K562 (cell line): ENCODE measurements around the gene TOM1L2. TPM values are rescaled to one million over a fixed set of nuclear protein-coding genes. Genes with fewer than 3 reads are reported as not detected.

Source experiments
- CBX5 ChIP-seq: IDR thresholded peaks from 2 replicates; pipeline ENCODE4 v1.6.1; 2014; ENCODE audit warnings: low read depth, borderline replicate concordance
- CCAR2 ChIP-seq: fragments of 200-400 bp; formaldehyde crosslinking; IDR thresholded peaks from 2 replicates; pipeline ENCODE4 v1.6.1; 2017; ENCODE audit warnings: mild to moderate bottlenecking, low read depth, low read length
- CEBPB ChIP-seq: fragments of 450-650 bp; IDR thresholded peaks from 2 replicates; pipeline ENCODE4 v1.6.1; 2016; ENCODE audit warnings: missing genetic modification characterization, missing compliant biosample characterization
- DDX20 ChIP-seq: fragments of 450-650 bp; IDR thresholded peaks from 2 replicates; pipeline ENCODE4 v1.6.1; 2016; ENCODE audit warnings: missing genetic modification characterization, low read depth, mild to moderate bottlenecking, missing compliant biosample characterization, moderate library complexity
- GATAD2B ChIP-seq: fragments of 450-650 bp; IDR thresholded peaks from 2 replicates; pipeline ENCODE4 v1.6.1; 2017; ENCODE audit warnings: mild to moderate bottlenecking, borderline replicate concordance
- KDM5B ChIP-seq: fragments of 200-600 bp; sonication (generic); IDR thresholded peaks from 2 replicates; pipeline ENCODE4 v1.6.1; 2012; ENCODE audit warnings: low read depth, mild to moderate bottlenecking, moderate library complexity, low read length, control low read depth, inconsistent platforms; ENCODE audit not compliant: insufficient replicate concordance
- RAD21 ChIP-seq, 2 experiments: fragments of 250-450 bp in 1 of 2; fragments of 450-650 bp in 1 of 2; sonication (Bioruptor Pico) in 1 of 2; formaldehyde crosslinking in 1 of 2; IDR thresholded peaks in 1 of 2; conservative IDR thresholded peaks in 1 of 2; 2 replicates each; pipeline versions ENCODE4 v1.4.0 to v1.8.0; 2020 to 2022; ENCODE audit warnings: mild to moderate bottlenecking in 2 of 2, moderate library complexity in 1 of 2
- TARDBP ChIP-seq: fragments of 450-650 bp; IDR thresholded peaks from 2 replicates; pipeline ENCODE4 v1.6.1; 2016
- ZEB2 ChIP-seq: fragments of 450-650 bp; IDR thresholded peaks from 2 replicates; pipeline ENCODE4 v1.6.1; 2016
- polyA plus RNA-seq, 8 experiments: library from polyadenylated mRNA; depleted of rRNA in 4 of 8; stranded (reverse) in 5 of 8; unstranded in 3 of 8; fragments of >200 nt; fragmentation: Nextera tagmentation in 2 of 8; fragmentation: Illumina TruSeq in 1 of 8; extraction: Ambion mirVana in 2 of 8; extraction: Trizol in 1 of 8; gene quantifications; 2 replicates each; pipeline versions ENCODE4 v1.2.1 to v1.2.3, GENCODE V29; 2011 to 2014; ENCODE audit warnings: inconsistent platforms in 1 of 8, missing spikeins in 1 of 8
- total RNA-seq, 7 experiments: library from RNA; depleted of rRNA in 6 of 7; stranded (reverse); fragments of >200 nt in 6 of 7; fragmentation: Illumina TruSeq in 2 of 7; extraction: Trizol in 2 of 7; gene quantifications; 2 replicates each; pipeline versions ENCODE4 v1.2.1 to v1.2.3, GENCODE V29; 2011 to 2021; ENCODE audit warnings: low replicate concordance in 1 of 7
- TF ChIP-seq, protein P1 (sequence below): fragments of 250-450 bp; sonication (Bioruptor Pico); IDR thresholded peaks from 2 replicates; pipeline ENCODE4 v1.5.1; 2021; ENCODE audit warnings: mild to moderate bottlenecking
- TF ChIP-seq, protein P2 (sequence below): fragments of 450-650 bp; IDR thresholded peaks from 2 replicates; pipeline ENCODE4 v1.7.1; 2018; ENCODE audit warnings: mild to moderate bottlenecking, low read depth; ENCODE audit not compliant: partially characterized antibody
- TF ChIP-seq, protein P3 (sequence below): sonication (generic); formaldehyde crosslinking; IDR thresholded peaks from 2 replicates; pipeline ENCODE4 v1.8.1; 2023; ENCODE audit warnings: mild to moderate bottlenecking, missing genetic modification reagents
- TF ChIP-seq, protein P4 (sequence below): fragments of 250-450 bp; sonication (Bioruptor Pico); IDR thresholded peaks from 2 replicates; pipeline ENCODE4 v1.5.0; 2021

The TOM1L2 gene
- total and polyA plus RNA-seq, 9 of the 15 experiments (the other 6 are each of a cell fraction or from before 2014, with no cell fraction given): 0.07 to 6.0 (median 2.5) TPM

DNA sequence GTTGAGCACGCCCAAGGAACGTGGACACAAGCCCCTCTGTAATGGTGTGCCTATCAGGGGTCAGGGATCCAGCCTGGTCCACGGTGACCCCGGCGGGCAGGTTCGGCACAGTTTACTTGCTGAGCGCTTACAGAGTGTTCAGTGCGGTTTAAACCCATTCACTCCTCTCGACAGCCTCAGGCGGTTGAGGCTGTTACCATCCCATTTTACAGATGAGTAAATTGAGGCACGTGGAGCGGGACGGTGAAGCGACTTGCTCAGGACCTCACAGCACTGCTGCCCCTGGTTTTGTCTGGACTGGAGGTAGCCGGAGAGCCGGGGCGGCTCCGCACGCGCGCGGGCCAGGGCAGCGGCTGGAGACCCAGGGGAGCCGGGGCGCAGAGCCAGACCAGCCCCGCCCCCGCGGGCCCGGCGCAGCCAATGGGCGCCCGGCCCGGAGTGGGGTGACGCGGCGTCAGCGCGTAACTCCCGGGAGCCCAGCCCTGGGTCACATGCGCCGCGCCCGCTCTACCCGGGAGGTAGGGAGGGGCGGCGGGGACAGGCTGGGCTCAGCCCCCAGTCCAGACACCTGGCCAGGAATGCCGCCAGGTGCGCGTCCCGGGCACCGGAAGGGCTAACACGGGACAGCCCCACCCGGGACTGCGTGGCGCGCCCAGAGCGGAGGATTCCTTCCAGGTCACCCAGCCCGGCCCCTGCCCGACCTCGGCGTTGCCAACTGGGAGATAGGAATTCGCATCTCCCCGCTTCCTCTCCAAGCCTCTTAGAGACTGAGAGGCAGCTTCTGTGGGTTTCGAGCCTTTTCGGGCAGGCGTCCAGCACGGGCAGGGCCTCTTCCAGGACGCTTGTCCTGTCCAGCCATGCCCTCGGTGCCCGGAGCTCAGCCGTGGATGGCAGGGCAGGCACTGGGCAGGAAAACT is 132.2 kb downstream of the TOM1L2 start (continued):
- TF ChIP-seq, protein P1, sequence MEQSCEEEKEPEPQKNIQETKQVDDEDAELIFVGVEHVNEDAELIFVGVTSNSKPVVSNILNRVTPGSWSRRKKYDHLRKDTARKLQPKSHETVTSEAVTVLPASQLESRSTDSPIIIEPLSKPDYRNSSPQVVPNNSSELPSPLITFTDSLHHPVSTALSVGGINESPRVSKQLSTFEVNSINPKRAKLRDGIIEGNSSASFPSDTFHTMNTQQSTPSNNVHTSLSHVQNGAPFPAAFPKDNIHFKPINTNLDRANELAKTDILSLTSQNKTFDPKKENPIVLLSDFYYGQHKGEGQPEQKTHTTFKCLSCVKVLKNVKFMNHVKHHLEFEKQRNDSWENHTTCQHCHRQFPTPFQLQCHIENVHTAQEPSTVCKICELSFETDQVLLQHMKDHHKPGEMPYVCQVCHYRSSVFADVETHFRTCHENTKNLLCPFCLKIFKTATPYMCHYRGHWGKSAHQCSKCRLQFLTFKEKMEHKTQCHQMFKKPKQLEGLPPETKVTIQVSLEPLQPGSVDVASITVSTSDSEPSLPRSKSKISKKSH: no peak
- peak; percentile 76 for TF ChIP-seq KDM5B
- TF ChIP-seq, protein P2, sequence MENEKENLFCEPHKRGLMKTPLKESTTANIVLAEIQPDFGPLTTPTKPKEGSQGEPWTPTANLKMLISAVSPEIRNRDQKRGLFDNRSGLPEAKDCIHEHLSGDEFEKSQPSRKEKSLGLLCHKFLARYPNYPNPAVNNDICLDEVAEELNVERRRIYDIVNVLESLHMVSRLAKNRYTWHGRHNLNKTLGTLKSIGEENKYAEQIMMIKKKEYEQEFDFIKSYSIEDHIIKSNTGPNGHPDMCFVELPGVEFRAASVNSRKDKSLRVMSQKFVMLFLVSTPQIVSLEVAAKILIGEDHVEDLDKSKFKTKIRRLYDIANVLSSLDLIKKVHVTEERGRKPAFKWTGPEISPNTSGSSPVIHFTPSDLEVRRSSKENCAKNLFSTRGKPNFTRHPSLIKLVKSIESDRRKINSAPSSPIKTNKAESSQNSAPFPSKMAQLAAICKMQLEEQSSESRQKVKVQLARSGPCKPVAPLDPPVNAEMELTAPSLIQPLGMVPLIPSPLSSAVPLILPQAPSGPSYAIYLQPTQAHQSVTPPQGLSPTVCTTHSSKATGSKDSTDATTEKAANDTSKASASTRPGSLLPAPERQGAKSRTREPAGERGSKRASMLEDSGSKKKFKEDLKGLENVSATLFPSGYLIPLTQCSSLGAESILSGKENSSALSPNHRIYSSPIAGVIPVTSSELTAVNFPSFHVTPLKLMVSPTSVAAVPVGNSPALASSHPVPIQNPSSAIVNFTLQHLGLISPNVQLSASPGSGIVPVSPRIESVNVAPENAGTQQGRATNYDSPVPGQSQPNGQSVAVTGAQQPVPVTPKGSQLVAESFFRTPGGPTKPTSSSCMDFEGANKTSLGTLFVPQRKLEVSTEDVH: no peak
- TF ChIP-seq DDX20 (tag): no peak
- TF ChIP-seq, protein P3, sequence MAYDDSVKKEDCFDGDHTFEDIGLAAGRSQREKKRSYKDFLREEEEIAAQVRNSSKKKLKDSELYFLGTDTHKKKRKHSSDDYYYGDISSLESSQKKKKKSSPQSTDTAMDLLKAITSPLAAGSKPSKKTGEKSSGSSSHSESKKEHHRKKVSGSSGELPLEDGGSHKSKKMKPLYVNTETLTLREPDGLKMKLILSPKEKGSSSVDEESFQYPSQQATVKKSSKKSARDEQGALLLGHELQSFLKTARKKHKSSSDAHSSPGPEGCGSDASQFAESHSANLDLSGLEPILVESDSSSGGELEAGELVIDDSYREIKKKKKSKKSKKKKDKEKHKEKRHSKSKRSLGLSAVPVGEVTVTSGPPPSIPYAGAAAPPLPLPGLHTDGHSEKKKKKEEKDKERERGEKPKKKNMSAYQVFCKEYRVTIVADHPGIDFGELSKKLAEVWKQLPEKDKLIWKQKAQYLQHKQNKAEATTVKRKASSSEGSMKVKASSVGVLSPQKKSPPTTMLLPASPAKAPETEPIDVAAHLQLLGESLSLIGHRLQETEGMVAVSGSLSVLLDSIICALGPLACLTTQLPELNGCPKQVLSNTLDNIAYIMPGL (CRISPR knock-in tag): no peak
- TF ChIP-seq CCAR2: no peak
- TF ChIP-seq, protein P4, sequence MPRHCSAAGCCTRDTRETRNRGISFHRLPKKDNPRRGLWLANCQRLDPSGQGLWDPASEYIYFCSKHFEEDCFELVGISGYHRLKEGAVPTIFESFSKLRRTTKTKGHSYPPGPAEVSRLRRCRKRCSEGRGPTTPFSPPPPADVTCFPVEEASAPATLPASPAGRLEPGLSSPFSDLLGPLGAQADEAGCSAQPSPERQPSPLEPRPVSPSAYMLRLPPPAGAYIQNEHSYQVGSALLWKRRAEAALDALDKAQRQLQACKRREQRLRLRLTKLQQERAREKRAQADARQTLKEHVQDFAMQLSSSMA (CRISPR knock-in tag): no peak
- TF ChIP-seq CEBPB (tag): no peak
- peak in 1 of 2 experiments; percentile 2; a peak in 1 of 4 replicates for TF ChIP-seq RAD21 (CRISPR knock-in tag; conservative IDR thresholded peaks at IDR 0.05 in 1 of 2, IDR thresholded peaks at IDR 0.05 in 1 of 2)
- TF ChIP-seq CBX5: no peak
- no peak; the same call in 1 of the 2 replicates for TF ChIP-seq GATAD2B
- TF ChIP-seq TARDBP: peak; percentile 53; the same call in 1 of the 2 replicates
- peak; percentile 93 for TF ChIP-seq ZEB2
